Ramos (cell line): Measurements from ENCODE around the gene RAD23A.

ENCODE experiments used
- in situ Hi-C: fragments of 300-500 bp; cut with MboI; formaldehyde crosslinking; loops from one replicate; pipeline ENCODE4 v1.14.3; 2022; ENCODE audit warnings: low sequenced_read_pairs; ENCODE audit not compliant: unreplicated experiment

Gene RAD23A

DNA sequence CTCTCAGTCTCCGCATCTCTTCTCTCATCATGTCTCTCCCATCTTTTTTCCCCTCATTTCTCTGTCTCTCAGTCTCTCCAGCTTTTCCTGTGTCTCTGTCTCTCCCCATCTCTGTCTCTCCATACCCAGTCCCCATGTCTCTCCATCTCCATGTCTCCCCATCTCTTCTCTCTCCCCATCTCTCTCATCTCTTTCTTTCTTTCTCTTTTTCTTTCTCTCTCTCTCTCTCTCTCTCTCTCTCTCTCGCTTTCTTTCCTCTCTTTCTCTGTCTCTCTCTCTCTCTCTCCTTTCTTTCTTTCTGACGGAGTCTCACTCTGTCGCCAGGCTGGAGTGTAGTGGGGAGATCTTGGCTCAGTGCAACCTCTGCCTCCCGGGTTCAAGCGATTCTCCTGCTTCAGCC is 37.0 kb downstream of the RAD23A start:
- in situ Hi-C loops = loop anchor here (5.0 kb wide), 1 partner anchor 110 kb away; no protein-coding TSS in a partner anchor

DNA sequence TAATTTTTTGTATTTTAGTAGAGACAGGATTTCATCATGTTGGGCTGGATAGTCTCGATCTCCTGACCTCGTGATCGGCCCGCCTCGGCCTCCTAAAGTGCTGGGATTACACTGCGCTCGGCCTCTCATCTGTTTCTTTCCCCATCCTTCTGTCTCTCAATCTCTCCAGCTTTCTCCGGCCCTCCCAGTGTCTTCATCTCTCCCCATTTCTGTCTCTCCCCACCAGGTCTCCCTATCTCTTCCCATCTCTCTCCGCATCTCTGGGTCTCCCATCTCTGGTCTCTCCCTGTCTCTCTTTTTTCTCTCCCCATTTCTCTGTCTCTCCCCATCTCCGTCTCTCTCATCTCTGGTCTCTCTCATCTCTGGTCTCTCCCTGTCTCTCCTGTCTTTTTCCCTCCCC is 37.4 kb downstream of the RAD23A start:
- in situ Hi-C loops = loop anchor here (5.0 kb wide), 1 partner anchor 109 kb away; no protein-coding TSS in a partner anchor

DNA sequence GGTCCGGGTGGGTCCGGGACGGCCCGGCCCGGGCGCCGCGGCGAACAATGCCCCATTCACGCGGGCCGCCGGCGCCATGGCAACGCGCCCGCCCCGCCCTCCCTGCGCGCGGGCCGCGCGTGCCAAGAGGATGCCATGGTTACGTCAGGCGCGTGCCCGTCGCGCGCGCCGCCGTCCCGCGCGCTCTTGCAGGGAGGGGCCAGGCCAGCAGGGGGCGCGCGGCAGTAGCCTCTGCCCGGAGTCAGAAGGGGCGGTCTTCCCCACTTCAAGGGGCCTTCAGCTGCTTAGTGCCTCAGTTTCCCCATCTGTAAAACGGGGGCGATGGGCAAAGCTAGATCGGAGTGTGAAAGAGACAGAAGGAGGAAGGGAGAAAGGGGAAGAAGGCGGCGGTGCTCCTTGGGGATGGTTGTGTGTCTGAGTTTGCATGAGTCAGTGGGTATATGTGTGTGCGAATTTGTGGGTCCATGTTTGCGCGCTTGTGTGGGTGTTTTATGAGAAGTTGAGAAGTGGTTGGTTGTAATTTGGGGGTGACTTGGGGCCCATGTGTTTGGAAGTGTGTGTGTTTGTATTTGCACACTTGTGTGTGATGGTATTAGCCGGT is 38.0 kb downstream of the RAD23A start:
- in situ Hi-C loops = loop anchor here (5.0 kb wide), 1 partner anchor 109 kb away; no protein-coding TSS in a partner anchor

DNA sequence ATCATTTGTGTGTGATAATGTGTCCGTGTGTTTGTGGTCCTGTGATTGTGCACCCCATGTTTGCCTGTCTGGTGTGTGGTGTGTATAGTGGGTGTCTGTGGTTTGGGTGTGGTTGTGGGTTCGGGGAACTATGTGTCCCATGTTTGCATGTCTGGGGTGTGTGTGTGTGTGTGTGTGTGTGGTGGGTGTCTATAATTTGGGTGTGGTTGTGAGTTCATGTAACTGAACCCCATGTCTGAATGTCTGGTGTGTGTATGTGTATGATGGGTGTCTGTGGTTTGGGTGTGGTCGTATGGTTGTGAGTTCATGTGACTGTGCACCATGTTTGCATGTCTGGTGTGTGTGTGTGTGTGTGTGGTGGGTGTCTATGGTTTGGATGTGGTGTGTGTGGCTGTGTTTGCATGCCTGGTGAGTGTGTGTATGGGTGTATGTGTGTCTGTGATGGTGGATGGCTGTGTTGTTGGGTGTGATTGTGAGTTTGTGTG is 38.5 kb downstream of the RAD23A start:
- in situ Hi-C loops = loop anchor here (5.0 kb wide), 1 partner anchor 108 kb away; no protein-coding TSS in a partner anchor

DNA sequence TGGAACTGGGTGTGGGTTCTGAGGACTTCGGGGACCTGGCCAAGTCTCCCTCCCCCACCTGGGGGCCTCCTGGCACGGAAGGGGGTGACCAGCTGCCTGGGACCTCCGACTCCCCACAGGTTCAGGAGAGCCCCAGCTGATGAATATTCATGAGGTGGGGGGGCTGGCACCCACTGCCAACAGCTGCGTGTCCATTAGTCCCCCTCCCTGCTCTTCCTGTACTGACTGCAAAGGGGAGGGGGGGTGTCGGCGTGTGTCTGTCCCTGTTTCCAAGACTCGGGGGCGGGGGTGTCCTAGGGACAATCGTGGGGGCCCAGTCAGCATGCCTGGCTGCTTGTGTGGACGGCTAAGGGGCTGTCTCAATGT is 39.0 kb downstream of the RAD23A start:
- in situ Hi-C loops = loop anchor here (5.0 kb wide), 1 partner anchor 108 kb away; no protein-coding TSS in a partner anchor

DNA sequence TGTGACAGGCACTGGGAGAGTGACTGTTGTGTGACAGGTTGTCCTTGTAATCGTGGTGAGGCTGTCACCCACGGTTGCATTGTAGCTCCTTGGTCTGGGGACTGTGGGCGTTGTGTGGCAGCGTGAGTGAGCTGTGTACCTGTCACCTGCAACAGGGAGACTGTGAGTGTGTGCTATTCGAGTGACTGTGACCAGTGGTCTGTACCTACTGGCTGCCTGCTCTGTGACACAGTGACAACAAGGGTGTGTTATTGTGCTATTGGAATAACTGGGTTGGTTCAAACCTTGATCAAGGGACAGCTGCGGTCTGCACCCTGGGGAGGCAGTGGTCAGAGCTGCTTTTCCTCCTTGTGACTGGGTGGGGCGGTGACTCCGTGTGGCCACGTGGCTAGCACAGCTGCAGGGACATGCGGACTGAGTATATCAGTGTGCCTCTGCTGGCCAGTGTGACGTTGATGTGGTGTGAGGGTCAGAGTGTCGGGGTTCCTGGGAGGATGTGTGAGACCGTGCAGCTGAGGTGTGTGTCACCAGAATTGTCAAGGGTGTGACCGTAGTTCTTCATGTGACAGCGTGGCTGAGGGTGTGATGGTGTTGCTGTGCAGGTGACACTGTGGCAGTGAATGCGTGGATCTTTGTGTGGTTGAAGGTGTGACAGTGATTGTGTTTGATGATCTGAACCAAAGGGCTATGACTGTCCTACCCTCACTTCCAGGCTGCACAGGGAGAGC is 39.6 kb downstream of the RAD23A start:
- in situ Hi-C loops = no loop called here

DNA sequence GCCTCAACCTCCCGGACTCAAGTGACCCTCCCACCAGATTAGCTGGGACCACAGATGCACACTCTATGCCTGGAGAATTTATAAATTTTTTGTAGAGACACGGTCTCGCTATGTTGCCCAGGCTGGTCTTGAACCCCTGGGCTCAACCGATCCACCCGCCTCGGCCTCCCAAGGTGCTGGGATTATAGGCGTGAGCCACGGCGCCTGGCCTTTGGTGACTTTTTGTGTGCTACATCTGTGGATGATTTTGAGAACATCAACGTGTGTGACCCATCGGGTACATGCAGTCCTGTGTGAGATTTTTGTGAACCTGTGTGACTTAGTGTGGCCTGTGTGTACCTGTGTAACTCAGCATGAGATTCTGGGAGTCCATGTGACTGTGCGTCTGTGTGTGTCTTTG is 41.1 kb downstream of the RAD23A start:
- in situ Hi-C loops = no loop called here

DNA sequence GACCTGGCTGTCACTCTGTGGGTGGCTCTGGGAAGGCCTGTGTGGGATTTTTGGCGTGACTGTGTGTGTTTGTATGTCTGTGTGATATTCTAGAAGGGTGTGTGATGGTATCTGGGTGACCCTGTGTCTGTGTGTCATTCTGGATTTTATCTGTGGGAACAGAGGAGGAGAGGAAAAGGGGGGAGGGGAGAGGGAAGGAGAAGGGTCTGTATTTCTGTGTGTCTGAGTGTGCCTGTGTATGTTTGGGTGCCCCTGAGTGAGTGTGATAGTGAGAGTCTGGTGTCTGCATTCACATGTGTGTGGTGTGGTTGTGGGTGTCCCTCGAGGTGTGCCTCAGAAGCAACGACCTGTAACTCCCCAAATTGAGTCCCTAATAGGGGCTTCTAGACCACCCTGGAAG is 41.5 kb downstream of the RAD23A start:
- in situ Hi-C loops = no loop called here

DNA sequence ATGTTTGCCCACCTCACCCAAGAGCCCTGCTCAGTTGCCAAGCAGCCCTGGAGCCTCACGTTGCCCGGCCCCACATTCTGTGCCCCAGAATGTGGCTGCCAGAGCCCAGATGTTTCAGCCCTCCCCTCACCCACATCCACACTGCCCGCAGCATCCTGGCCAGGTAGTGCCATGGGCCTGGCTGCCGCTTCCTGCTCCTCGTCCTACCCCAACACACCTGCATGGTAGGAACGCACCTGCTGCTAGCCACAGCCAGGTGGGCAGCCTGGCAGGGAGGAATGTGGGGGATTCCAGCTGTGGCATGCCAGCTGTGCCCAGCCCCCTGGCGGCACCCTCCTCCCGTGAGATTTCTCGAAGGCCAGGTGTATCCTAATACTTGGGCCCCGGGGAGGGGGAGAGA is 42.1 kb downstream of the RAD23A start:
- in situ Hi-C loops = no loop called here

DNA sequence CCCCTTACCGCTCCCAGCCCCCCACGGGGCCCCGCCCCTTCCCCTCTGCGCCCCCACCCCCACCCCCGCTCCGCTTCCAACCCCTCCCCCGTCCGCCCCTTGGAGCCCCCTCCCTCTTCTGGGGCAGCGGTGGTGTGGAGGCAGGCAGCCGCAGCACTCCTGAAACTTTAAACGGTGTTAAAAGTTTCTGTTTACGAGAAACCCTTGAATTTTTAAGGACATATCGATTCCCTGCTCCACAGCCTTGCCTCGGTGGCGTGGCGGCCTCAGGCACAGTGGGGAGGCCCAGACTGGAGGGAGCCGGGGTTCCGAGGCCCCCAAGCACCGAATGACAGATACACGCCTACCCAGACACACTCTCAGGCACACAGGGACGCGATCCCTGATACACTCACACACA is 44.8 kb downstream of the RAD23A start:
- in situ Hi-C loops = no loop called here

DNA sequence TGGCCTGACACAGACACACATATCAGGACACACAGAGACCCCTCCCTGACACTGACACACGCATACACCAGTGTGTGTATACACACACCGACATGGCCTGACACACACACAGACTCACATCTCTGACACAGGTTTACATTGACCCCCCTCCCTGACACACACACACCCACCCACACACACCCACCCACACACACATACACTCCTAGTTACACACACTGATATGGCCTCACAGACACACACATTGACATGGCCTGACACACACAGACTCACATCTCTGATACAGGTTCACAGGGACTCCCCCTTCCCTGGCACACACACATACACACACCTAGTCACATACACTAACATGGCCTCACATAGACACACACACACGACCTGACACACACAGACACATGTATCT is 45.2 kb downstream of the RAD23A start:
- in situ Hi-C loops = no loop called here

DNA sequence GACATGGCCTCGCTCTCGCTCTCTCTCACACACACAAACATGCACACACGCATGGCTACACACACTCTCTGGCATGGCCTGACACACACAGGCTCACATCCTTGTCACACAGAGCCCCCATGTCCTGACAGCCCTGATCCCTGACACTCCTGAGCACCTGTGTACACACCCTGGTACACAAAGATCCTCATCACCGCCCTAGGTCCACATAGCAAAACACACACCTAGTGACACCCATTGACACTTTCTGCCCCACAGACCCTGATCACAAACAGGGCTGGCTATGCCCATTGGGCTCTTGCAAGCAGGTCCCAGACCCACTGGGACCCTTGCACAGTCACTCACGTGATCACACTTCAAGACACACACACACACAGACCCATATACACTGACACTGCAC is 45.6 kb downstream of the RAD23A start:
- in situ Hi-C loops = no loop called here

DNA sequence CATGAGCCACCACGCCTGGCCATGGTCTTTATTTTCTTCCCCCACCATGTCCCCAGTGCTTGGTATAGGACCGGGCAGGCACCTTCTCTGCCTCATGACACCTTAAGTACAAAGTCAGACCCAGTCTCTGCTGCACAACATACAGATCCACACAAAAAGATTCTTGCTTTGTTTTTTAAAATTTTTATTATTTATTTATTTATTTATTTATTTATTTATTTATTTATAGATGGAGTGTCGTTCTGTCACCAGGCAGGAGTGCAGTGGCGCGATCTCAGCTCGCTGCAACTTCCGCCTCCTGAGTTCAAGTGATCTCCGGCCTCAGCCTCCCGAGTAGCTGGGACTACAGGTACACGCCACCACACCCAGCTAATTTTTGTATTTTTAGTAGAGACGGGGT is 47.1 kb downstream of the RAD23A start:
- in situ Hi-C loops = no loop called here

DNA sequence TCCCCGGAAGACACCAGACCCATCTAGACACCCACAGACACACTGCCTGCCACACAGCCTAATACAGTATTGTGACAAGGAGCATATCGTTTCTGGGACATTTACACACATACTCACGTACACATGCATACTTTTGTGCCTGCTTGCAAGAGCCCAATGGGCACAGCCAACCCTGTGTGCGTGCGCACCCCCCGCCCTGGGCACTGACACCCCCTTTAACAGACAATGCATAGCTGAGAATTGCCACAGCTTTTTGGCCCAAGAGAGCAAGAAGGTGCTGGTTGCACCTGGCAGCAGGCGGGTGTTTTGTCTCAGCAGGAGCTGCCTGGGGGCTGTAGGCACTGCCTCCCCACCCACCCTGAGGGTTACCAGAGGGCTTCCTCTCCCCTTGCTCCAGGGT is 47.9 kb downstream of the RAD23A start:
- in situ Hi-C loops = no loop called here

DNA sequence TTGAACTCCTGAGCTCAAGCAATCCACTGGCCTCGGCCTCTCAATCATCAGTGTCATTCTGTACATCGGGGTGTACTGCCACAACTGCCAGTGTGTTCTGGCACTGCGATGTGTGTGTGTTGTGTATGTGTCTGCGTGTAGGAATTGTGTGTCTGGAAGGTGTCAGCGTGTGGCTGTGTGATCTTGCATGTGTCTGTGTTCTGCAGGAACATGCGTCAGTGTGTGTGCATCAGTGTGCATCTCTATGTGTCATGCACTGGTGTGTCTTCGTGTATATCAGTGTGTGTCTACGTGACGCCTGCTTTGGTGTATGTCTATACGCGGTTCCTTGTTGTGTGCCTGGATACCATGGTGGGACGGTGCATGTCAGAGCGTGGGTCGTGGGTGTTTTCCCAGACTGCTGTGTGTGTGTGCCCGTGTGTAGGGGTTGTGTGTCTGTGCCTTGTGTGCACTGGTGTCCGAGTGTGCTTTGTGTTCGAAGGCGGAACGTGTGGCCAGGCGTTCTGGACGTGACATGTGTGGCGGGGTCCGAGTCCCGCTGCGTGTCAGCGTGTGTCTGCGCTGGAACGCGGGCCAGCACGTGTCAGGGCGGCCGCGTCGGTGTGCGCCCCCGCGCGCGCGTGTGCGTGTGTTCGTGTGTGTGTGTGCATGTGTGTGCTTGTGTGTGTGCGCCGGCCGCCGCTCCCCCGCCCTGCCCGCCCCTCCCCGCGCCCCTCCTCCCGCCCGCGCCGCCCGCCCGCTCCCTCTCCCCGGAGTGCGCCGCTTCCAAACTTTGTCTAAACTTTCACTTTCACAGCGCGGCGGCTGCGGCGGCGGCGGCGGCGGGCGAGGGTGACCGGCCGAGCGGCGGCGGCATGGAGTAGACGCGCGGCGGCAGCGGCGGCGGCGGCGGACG is 49.3 kb downstream of the RAD23A start, which contains the start of gene NFIX:
TSS of gene NFIX (plus strand) at position 775 of the 895 bp plus-strand sequence. CDS start 363 bp downstream, outside the sequence.
- in situ Hi-C loops = no loop called here

DNA sequence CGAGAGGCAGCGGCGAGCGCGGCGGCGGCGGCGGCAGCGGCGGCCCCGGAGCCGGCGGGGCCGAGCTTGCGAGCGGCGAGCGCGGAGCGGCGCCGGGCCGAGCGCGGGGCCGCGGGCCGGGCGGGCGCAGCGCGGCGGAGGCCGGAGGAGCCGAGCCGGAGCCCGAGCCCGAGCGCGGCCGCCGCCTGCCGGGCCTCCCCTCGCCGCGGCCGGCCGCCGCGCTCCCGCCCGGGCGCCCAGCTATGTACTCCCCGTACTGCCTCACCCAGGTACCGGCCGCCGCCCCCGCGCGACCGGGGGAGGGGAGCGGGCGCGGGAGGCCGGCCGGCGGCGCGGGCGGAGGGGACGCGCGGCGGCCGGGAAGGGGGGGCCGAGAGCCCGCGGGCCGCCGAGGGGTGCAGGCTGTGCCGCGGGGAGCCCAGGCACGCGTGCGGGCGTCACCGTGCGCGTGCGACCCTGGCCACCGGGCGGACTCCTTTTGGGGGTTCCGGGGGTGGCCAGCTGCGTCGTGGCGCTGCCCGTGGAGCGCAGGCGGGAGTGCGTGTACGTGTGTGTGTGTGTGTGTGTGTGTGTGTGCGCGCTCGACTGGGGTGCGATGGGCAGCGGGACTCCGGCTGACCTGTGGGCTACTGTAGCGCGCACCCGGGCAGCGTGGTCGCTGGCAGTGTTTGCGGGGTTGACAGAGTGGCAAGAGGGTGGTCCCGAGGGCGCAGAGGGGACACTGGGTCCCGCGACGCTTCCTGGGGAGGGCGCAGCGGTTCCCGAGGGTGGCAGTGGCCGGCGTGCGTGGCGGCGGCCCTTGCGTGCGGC is 50.1 kb downstream of the RAD23A start:
- in situ Hi-C loops = no loop called here

DNA sequence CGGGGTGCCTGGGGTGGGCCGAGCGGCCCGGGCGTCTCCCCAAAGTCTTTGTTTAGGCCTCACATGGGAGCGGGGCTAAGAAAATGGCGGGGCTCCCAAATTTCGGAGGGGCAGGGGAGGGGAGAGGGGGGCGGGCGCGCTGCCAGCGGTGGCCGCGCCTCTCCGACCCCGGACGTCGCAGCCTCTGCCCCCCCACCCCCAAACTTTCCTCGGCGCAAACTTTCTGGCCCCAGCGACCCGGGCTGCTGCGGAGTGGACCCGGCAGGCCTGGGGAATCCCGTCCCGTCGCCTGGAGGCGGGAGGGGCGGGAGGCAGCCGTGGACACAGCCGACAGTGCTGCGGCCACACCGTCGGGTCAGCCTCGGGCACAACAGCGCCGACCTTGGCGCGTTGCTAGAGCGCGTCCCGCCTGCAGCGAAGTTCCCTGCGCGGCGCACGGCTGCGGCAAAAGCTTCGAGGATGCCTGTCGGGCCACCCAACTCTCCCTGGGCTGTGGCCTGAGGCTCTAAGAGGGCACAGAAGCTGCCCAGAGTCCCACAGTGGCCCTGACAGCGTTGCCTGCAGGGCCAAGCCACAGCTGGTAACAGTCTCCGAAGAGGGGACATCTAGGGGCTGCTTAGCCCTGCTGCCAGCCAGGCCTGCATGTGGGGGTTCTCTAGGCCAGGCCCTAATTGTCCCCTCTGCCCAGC is 50.9 kb downstream of the RAD23A start:
- in situ Hi-C loops = no loop called here

DNA sequence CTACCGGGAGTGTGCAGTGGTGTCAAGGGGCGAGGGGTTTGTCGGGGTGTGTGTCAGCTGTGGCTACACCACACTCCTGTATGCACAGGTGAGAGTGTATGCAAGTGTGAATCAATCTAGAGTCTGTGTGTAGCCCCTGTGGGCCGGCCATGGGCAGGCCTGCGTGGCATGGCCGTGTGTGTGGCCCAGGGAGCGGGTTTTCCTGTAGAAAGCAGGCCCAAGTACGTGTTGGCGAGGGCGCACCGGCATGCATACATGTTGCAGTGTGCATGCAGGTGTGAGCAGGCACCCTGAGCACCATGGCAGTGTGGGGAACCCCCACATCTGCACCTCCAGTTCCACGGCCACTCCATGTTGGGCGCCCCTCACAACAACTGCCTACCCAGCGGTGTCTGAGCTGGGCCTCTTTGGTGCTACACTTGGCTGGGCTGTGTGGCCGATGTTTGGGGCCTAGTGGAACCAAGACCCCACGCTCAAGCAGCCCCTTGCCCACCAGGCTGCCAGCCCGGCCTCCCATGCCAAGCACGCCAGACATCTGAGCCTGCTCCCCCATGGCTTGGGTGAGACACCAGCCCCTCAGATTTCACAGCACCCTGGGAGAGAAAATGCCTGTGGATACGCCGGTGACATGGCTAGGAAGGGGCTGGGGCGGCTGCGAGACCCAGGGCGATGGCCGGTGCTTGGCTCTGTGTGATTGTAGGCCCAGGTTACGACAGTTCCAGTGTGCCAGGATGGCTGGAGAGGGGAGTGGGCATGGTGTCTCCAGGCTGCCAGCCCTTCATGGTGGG is 51.7 kb downstream of the RAD23A start:
- in situ Hi-C loops = no loop called here
